HG02870 (cell line): ENCODE data around the gene ARHGEF7.
"Not testable (repeated sequence)": the region's sequence is repeated elsewhere in the genome, so short reads cannot be mapped to it uniquely, and the experiment has no call there.

ENCODE experiments used
- ATAC-seq: cut with Tn5 transposase; IDR thresholded peaks from one replicate; pipeline ENCODE4 v1.9.1; 2021; ENCODE audit warnings: mild to moderate bottlenecking, moderate library complexity; ENCODE audit not compliant: unreplicated experiment

Gene ARHGEF7

DNA sequence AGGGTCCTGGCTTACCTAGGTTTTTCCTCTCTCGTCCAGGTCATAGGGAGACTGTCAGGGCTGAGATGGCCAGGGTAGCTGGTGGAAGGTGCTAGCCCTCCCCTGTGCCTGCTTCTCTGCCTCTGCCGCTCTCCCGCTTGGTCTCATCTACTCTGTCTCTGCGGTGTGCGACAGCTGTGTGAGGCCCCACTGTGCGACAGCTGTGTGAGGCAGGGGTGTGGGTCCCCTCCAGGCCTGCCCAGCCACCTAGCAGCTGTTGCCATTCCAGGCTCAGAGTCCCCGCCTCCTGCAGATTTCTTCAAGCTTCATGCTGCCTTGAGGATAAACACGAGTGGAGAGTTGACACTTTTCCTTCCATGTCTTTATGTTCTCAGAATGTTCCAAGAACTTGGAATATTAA is 53.0 kb downstream of the ARHGEF7 start:
- no peak for ATAC-seq

DNA sequence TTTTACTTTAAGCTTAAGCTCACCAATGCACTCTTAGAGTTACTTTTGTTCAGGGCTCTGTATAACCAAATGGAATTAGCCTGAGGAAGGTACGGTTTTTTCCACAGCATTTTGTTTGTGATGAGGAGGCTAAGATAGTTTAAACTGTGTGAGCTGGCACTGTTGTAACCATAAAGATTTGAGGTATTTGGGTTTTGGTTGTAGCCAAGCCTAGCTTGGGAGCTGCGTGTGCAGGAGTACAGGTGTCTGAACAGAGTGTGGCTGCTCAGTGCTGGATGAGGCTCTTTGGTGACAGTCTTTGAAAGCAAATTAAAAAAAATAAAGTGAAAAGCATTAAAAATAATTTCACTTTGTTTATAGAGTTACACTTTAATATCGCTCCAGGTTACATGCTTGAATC is 56.0 kb downstream of the ARHGEF7 start:
- ATAC-seq: no peak

DNA sequence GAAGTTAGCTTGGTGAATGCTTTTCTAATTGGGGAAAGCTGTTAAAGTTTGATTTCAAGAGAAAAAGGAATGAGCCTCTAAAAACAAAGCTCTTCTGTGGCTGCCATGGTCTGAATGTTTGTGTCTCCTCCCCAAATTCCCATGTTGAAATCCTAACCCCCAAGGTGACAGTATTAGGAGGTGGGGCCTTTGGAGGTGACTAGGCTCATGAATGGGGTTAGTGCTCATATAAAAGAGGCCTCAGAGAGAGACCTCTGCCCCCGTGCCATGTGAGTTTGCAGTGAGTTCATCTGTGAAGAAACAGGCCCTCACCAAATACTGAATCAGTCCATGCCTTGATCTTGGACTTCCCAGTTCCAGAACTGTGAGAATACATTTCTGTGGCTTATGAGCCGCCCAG is 56.5 kb downstream of the ARHGEF7 start:
- no peak for ATAC-seq

DNA sequence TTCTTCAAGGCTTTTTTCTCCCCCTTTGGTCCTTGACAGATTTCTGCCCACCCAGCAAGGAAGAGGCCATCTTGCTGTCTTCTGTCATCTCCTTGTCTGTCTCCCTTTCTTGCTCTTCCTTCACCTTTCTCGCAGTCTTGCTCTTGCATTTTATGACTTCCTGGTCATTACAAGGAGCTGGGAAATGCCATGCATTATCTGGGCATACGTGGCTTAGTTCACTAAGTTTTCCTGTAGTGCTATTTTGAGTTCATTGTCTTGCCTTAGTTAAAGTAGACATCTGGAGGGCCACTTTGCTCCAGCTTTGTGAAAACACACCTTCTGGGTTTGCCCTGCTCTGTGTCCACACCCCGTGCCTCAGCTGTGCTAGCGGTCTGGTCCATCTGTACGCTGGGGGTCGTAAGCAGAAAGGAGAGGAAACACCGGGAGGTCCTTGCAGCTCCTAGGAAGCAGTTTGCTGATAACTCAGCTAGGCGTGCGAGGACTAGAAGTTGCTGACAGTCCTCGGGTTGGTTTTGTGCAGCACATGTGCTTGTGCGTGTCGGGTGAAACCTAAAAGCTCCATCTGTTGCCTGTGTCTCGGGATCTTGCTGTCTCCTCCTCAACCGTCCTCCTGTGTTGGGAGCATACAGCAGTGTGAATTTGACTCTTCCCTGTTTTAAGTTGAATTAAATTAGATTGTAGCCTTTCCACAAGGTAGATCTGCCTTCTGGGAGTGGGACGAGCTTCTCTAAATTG is 59.4 kb downstream of the ARHGEF7 start:
- ATAC-seq: no peak

DNA sequence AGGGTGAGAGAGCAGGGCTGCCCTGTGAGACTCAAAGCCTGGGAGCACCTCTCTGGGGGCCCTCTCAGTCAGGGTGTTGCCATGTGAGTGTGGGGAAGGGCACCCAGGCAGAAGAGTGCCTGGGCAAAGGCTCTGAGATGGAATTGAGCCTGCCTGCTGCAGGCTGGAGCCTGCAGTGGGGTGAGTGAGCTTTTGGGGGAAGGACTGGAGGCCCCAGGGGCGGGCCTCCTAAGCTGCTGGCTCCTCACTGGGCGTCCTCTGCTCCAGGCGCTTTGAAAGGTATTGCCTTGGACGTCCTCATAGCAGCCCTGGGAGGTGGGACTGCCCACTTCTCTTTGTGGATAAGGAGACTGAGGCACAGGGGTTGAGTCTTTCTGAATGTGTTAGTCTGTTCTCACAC is 60.3 kb downstream of the ARHGEF7 start:
- ATAC-seq: no peak

DNA sequence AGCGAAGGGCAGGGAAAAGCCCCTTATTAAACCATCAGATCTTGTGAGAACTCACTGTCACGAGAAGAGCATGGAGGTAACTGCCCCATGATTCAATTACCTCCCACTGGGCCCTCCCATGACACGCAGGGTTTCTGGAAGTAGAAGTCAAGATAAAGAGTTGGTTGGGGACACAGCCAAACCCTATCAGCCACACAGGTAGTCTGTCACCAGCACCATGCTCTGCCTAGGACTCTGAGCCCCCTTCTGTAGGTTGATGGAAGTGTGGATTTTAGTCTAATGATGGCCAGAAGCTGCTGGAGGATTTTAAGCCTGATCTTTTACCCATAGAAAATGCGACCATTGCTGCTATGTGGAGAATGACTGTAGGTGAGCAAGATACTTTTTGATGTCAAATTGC is 60.8 kb downstream of the ARHGEF7 start:
- no peak for ATAC-seq

DNA sequence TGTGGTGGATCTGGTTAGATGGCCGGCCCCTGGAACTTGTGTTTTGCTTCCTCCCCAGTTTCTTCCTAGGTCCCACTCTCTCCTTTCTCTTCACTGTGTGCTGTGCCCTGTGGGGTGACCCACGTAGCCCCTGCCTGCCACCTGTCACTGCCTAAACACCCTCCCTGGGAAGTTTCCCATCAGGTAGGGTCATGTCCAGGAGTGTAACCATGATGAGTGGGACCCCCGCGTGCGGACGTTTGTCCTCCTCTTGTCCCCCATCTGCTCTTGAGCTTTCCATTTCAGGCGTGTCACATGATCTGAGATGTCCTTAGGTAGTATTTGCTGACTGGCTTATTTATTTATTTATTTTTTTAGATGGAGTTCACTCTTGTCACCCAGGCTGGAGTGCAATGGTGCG is 61.3 kb downstream of the ARHGEF7 start:
- no peak for ATAC-seq

DNA sequence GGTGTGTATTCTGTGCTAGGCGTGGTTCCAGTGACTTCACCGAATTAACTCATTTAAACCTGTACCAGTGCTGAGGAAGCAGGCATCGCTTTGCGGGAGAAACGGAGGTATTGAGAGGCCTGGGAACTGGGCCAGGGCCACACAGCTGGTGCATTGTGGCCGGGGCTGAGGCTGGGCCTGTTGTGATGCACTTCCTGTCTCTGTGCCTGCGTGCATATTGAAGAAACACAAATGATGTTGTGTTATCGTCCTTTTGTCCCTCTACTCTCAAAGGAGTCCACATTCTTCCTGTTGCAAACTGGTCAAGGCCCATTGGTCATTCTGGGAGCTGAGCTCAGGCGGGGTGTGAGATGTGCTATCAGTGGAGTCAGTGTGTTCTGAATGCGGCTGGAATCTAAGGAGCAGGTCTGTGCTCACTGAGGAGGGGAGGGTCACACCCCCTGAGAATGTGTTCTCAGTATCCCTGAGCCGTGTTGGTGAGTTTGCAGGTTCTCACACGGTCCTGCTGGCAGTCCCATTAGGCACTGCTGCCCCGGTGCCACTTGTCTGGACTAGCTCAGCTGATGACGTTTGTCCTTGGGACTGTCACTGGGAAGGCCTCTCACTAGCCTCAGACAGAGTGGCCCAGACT is 62.1 kb downstream of the ARHGEF7 start:
- ATAC-seq: peak; percentile 63

DNA sequence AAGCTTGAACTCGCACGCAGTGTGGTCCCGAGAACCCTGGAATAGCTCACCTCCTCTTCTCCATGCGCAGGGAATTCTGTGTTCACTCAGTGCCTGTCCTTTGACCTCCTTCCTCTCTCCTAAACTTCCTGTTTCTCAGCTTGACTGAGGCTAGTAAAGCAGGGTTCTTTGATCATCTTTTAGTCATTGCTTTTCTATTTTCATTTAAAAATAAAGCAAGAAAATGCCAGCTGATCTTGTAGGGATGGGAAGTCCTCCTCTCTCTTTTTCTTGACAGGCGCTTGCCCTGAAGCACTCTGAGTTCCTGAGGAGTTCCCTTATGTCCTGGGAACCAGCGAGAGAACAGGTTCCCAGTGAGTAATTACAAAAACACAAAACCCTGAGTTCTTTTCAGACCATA is 62.8 kb downstream of the ARHGEF7 start:
- no peak for ATAC-seq

DNA sequence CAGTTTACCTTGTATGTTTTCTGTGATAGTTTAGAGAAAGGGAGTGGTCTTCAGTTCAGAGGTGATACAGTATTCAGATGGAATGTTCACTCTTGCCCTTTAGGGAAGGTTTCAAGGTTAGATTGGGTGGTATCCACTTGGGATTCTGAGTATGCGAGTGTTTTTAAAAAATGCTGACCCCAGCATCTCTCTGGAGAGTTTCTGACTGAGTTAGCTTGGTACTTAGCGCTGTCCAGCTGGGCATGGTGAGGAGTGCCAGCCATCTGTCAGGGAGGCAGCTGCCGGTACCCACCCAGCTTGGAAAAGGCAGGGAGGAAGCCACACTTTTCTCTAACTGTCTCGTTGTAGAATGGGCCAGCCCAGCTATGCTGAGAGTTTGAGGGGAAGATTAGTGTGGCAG is 63.3 kb downstream of the ARHGEF7 start:
- ATAC-seq: no peak

DNA sequence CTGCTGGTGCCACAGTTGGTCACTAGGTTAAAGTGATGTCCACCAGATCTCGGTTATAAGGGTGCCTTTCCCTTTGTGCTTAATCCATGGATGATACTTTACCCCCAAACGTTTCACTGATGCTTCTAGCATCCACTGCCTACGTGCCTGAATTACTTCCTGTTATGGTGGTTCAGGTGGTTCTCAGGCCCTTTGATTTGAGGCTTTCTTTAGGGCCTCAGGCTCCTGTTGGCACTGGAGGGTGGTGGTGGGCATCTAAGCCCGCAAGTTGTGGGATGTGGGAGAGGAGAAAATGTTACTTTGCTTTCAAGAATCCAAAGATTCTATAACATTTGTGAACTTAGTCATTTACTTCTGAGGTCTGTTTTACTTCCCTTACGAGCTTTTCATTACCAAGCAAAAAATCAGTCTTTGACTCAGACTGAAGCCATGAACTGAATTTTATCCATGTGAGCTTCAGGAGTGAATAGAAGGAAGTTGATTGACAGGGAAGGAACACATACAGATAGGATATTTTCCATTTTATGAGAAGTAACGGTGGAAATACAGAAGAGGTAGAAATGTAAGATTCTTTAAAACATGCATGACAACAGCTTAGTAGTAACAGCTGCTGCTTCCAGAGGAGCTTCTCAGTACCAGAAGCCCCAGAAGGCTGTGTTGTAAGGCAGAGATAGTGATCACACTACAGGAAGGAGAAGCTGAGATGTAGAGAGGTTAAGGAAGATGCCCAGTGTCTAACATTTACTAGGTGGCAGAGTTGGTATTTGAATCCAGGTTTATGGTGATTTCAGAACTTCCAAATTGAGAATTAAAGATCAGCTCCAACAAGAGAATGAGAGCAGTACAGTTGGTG is 65.0 kb downstream of the ARHGEF7 start:
- peak; percentile 20 for ATAC-seq

DNA sequence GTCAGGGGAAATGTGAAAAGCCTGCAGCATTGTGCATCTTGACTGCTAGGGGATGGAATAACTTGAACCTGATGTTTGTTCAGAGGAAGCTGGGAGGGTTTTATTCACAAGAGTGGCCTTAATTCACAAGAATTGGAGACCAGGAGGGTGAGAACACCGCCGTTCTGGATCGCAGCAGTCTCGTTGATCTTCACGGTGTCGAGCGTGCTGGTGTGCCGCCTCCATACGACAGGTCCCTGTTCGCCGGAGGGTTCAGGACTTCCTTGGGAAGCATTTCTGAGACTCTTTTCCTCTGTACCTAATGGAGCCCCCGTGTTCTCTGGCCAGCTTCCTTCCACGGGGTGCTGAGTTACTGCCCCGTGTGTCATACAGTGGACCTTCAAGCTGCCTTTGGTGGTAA is 66.9 kb downstream of the ARHGEF7 start:
- ATAC-seq: no peak

DNA sequence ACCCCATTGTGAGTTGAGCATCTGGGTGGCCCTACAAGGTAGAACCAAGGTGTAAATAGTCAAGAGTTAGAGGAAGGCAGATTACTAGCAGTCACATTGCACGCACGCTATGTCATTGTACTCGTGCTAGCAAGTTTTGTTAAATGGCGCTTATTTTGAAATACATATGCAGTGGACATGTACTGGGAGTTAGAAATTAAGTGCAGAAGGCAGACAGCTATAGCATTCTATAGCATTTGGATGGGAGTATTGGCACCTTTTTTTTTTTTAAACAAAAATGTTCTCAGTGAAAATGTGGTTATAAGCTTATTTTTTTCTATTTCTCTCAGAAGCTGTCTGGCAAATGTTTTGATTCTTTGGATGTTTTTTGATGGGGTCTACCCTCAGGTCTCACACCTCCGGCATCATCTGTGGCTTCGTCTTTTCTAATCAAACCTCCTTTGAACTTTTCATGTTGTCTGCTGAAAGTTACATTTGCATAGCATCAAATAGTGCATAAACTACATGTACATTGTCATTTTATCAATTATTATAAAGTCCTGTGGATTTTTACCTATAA is 68.1 kb downstream of the ARHGEF7 start:
- no peak for ATAC-seq

DNA sequence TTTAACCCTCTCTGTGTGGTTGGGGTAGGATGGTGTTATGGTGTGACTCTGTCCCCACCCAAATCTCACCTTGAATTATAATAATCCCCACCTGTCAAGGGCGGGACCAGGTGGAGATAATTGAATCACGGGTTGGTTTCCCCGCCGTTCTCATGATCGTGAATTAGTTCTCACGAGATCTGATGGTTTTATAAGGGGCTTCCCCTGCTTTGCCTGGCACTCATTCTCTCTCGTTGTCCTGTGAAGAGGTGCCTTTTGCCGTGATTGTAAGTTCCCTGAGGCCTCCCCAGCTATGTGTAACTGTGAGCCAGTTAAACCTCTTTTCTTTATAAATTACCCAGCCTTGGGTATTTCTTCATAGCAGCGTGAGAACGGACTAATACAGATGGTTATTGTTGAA is 68.8 kb downstream of the ARHGEF7 start:
- no peak for ATAC-seq

DNA sequence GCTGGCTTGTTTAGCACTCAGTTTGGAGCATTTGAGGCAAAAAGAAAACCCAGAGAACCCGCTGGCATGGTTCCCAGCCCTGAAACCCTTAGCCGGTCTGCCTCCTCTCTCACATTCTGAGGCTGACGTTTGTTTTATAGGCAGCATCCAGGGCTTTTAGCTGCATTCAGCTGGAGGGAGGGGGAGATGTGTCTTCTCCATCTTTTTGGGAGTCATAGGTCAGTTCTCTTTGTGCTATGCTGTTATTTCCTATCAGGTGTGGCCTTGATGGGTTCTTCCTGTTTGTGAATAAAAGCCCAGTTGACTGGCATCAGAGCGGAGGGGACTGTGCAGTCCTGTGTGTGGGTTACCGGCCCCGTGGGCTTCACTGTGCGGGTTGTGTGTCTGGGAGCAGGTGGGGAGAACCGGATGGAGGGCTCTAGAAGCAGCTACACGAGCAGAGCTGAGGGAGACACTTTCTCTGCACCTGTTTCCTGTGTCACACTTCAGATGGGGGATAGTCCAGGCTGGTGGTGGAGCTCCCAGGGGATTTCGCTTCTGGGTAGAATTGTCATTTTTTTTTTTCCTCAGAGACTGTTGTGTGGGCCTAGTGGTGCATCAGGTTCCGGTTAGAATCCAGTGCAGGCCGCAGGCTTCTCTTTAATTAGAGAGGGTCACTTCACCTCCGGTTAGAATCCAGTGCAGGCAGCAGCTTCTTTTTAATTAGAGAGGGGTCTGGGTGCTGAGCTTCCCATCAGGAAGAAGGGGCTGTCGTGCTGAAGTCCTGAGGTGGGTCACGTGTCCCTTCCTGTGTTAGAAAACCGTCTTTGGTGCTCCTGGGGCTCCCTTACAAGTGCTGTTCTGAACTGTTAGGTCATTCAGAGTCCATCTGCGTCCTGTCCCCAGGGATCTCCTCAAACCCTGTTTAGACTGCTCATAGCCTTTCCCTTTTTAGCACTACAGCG is 69.6 kb downstream of the ARHGEF7 start:
- ATAC-seq: peak; percentile 75

DNA sequence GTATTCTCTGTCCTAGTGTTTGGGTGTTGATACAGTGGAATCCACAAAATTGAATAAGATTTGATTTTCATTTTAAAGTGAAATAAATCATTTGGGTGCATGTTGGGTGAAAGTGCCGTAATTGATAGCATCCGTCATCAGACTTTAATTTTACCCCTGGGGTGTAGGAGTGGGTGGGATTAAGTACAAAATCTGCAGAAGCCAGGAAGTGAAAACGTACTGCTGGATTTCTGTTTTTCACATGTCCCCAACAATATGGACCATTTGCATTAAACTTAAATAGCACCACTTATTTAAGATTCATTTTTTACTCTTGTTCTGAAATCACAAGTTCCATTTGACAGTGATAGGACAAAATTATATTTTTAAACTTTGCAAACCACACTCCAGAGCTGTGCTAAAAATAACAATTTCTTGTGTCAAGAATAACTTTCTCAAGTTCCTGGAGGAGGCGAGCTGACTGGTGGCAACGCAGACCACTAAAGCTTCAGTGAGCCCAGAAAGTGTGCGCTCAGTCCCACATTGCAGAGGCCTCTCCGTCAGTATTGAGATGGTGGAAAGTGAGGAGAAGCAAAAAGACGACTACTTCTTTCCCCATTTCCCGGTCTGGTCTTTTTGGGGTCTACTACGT is 71.3 kb downstream of the ARHGEF7 start:
- ATAC-seq: no peak

DNA sequence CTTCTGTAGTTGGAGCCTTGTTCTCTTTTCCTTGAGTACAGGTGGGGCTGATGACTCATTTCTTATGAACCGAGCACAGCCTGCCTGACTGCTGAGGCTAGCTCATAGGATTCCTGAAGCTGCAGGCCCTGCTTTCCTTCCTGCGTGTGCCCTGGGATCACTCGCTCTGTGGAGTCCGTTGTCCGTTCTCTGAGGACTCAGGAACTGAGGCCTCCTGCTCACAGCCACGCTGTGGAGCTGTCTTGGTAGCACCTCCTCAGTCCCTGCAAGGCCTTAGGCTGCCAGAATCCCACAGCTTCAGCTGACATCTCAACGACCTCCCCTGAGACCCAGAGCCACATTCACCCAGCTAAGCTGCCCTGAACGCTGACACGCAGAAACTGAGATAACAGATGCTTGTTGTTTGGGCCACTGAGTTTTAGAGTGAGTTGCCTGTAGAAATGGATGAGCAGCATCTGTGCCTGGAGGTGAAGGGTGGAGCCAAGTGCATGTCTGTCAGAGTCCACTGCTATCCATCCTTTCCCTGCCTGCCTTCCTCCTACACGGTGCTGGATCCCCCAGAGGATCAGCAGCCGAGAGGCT is 72.9 kb downstream of the ARHGEF7 start:
- ATAC-seq: no peak

DNA sequence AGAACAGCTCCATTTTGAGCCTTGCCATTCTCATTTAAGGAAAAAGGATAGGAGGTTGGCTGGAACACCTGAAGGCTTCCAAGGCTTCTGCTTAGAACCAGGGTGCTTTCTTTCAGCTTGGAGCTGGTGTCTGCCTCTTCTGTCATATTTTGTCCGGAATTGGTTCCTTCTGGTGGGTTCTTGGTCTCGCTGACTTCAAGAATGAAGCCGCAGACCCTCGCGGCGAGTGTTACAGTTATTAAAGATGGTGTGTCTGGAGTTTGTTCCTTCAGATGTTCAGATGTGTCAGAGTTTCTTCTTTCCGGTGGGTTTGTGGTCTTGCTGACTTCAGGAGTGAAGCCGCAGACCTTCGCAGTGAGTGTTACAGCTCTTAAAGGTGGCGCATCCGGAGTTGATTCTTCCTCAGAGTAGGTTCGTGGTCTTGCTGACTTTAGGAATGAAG is 74.0 kb downstream of the ARHGEF7 start:
- ATAC-seq: not testable (repeated sequence)

DNA sequence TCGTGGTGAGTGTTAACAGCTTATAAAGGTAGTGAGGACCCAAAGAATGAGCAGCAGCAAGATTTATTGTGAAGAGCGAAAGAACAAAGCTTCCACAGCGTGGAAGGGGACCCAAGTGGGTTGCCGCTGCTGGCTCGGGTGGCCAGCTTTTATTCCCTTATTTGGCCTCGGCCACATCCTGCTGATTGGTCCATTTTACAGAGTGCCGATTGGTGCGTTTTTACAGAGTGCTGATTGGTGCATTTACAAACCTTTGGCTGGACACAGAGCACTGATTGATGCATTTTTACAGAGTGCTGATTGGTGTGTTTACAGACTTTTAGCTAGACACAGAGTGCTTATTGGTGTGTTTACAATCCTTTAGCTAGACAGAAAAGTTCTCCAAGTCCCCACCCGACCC is 74.4 kb downstream of the ARHGEF7 start:
- not testable (repeated sequence) for ATAC-seq

DNA sequence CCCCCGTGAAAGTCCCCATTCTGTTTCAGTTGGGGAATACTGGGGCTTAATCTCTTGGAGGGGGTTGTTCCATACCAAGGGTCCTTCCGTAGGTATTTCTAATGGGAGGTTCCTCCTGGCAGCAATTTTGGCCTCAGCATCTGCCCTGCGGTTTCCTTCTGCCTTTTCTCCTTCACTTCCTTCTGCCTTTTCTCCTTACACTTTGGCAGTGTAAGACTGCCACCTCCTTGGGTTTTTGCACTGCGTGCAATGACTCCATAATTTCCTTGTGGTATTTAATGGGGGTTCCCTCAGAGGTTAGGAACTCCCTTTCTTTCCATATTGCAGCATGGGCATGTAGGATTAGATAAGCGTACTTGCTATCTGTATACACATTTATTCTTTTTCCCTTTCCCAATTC is 78.1 kb downstream of the ARHGEF7 start:
- not testable (repeated sequence) for ATAC-seq
